Measurements from ENCODE around the gene DRD3. TPM values are rescaled to one million over a fixed set of nuclear protein-coding genes. Genes with fewer than 3 reads are reported as not detected.

Gene DRD3
- total RNA-seq, 1 donor from 2014 or later, result not detected

DNA sequence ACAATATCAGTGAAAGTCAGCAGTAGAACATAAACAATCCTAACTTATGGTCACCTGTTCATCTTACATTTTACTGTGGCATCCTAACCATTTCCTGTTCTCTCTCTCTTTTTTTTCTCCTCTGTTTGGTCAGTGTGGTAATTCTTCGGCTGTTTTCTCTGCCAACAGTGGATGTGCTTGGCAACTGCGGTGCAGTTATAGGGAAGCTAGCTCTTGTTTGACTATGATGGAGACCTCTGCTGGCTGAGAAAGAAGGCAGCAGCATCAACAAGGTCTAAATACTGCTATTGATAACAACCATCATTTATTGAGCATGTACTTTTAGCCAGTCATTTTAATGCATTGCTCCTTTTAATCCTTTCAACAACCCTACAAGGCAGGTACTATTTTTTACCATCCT is 723 bp upstream of the DRD3 start:
- peak; percentile 35 to 40 for DNase-seq (ENCODE audit: low read depth in 2 of 2)

- no peak for DNase-seq (ENCODE audit: low read depth in 2 of 2)
Observed at GRCh38 chr3:114176890-114177289, 2.0 kb downstream of the DRD3 start.

DNA sequence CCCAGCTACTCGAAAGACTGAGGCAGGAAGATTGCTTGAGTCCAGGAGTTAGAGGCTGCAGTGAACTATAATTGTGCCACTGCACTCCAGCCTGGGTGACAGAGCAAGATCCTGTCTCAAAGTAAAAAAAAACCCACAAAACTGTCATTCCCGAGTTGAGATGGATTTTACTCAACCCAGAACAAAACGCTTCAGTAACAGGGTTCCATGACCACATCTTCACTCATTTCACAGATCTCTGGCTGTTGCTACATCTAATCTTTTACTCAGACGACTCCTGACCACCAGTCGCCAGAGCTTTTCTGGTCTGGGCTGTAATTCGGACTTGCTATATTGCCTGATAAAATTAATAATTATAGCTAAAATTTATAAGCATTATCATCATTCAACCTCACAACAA is 2.4 kb downstream of the DRD3 start:
- no peak for DNase-seq (ENCODE audit: low read depth in 2 of 2)

GRCh38 chr3:114175204-114175987 is 3.5 kb downstream of the DRD3 start:
- no peak for DNase-seq (ENCODE audit: low read depth in 2 of 2)

DNA sequence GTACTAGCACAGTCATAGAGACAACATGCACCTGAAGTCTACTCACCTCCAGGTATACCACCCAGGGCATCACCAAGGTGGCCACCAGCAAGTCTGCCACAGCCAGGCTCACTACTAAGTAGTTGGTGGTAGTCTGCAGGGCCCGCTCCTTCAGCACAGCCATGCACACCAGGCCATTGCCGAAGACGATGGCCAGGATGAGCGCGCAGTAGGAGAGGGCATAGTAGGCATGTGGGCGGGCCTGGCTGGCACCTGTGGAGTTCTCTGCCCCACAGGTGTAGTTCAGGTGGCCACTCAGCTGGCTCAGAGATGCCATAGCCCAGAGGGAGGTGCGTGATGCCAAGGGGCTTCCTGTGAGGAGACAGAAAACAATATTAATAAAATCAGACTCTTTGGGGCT is 7.2 kb downstream of the DRD3 start:
- DNase-seq (ENCODE audit: low read depth in 2 of 2), result no peak

- no peak for DNase-seq (ENCODE audit: low read depth in 2 of 2)
Observed at GRCh38 chr3:114168150-114168549, 10.7 kb downstream of the DRD3 start.

- DNase-seq (ENCODE audit: low read depth in 2 of 2), result no peak
Observed at GRCh38 chr3:114157321-114157720, 21.5 kb downstream of the DRD3 start.

- DNase-seq (ENCODE audit: low read depth in 2 of 2), result peak; percentile 17 to 57
Observed at GRCh38 chr3:114155370-114155821, 23.5 kb downstream of the DRD3 start.

GRCh38 chr3:114154321-114154821 is 24.5 kb downstream of the DRD3 start:
- no peak for DNase-seq (ENCODE audit: low read depth in 2 of 2)

GRCh38 chr3:114152519-114153151 is 26.2 kb downstream of the DRD3 start:
- DNase-seq (ENCODE audit: low read depth in 2 of 2), result peak; percentile 84 to 94

DNA sequence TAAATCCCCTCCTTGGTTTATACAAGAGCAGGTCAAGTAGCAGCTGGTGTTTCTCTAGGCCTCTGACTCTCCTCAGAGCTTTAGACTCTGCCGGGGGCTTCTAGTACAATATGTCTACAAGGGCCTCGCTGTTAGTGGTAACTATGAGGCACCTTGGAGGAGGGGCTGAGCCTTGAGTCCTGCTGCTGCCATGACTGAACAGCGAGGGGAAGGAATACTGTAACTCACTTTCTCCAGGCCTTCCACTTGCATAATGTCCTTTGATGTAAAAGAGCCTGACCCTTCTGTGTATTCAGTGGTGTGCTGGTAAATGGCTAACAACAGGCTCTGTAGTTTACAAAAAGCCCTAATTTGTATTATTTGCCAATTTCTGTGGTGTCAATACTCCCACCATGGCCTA is 27.8 kb downstream of the DRD3 start:
- DNase-seq (ENCODE audit: low read depth in 2 of 2), result no peak

DNA sequence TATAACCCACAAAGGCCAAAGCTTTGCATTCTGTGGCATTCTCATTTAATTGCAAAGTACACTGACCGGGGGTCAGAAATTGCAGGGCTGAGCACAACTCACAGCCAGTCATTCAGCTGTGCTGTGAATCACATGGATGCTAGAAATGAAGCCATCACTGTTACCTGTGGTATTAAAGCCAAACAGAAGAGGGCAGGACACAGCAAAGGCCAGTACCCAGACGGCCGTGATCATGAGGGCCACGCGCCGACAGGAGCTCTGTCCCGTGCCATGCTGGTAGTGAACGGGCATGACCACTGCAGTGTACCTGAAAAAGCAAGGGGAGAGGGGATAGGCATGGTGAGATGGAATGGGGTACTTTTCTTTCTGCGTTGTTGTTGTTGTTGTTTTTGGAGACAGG is 31.6 kb downstream of the DRD3 start:
- DNase-seq (ENCODE audit: low read depth in 2 of 2), result no peak

GRCh38 chr3:114144909-114145688 is 33.8 kb downstream of the DRD3 start:
- peak in 1 of 2 donors; percentile 51 for DNase-seq (ENCODE audit: low read depth in 2 of 2)

- no peak for DNase-seq (ENCODE audit: low read depth in 2 of 2)
Observed at GRCh38 chr3:114143817-114144216, 35.0 kb downstream of the DRD3 start.

GRCh38 chr3:114139836-114140235 is 39.0 kb downstream of the DRD3 start:
- DNase-seq (ENCODE audit: low read depth in 2 of 2), result no peak

- DNase-seq (ENCODE audit: low read depth in 2 of 2), result no peak
Observed at GRCh38 chr3:114133947-114134346, 44.9 kb downstream of the DRD3 start.

- DNase-seq (ENCODE audit: low read depth in 2 of 2), result no peak
Observed at GRCh38 chr3:114132500-114132899, 46.4 kb downstream of the DRD3 start.

DNA sequence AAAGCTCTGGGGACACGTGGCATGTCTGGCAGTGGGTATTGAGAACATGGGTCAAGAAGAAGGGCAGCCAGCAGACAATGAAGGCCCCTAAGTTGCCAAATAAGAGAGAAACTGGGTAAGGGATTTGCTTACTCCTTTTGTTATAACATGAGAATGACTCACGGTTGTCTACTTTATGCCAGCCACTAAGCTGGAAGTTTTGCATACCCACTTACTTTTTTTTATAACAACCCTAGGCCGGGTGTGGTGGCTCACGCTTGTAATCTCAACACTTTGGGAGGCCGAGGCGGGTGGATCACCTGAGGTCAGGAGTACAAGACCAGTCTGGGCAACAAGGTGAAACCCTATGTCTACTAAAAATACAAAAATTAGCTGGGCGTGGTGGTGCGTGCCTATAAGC is 50.0 kb downstream of the DRD3 start:
- DNase-seq (ENCODE audit: low read depth in 2 of 2), result no peak

DNA sequence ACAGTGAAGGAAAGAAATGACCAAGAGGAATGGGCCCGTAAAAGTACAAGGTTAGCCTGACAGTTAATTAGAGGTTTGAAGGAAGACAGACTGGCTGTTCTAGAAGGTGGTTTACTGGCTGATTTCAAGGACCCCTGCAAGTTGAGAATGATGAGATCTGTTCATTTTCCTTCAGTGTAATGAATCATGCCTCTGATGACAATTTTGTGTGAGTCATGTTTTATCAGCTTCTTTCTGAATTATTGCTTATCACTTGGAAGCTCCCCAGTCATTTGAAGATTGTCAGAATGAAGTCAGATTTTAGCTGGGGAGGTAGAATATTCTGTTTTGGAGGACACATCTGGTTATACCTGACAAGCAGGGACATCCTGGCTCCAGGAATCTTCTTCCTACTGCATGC is 50.6 kb downstream of the DRD3 start:
- DNase-seq (ENCODE audit: low read depth in 2 of 2), result peak in 1 of 2 donors; percentile 19

DNA sequence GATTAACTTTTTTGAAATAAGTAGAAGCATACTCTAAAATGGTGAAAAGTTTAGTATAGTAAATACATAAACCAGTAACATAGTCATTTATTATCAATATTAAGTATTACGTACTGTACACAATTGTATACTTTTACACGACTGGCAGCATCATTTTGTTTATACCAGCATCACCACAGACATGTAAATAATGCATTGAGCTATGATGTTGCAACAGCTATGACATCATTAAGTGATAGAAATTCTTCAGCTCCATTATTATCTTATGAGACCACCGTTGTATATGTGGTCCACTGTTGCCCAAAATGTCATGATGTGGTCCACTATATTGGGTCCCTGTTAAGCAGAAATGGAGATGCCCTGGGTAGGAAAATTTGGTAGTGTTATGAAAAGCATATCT is 51.3 kb downstream of the DRD3 start:
- no peak for DNase-seq (ENCODE audit: low read depth in 2 of 2)

GRCh38 chr3:114126461-114126860 is 52.4 kb downstream of the DRD3 start:
- no peak for DNase-seq (ENCODE audit: low read depth in 2 of 2)
